Stimulated activated CD8-positive, alpha-beta memory T cell treated with anti-CD3 and anti-CD28 coated beads, Interleukin-7, amount 100 ng/mL, for 48 hours (primary cell): Measurements from ENCODE around the gene PRDM1.

Experiments used
- DNase-seq, 2 donors: peaks; one replicate each; pipeline ENCODE4 v3.0.0-alpha.2; 2020; ENCODE audit warnings: low read depth in 1 of 2; ENCODE audit errors: extremely low read depth in 1 of 2

The PRDM1 gene

DNA sequence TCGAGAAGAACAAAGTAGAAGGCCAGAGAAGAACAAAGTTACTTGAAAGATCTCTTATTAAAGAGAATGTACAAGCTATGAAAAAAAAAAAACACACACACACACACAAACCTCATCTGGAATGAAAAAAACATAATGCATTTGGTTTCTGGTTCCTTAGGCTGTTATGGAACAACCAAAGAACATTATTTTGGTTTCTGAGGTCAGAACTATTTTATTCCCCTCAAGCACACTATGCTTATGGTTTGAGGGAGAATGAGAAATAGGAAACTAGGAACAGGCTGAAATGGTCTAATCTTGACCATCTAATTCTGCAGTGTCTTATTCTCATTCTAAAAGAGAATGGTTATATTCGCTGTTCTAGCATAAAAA, 8.8 kb downstream of the PRDM1 start:
- no peak for DNase-seq

- DNase-seq: no peak
Measured at GRCh38 chr6:106097411-106098231, 11.5 kb downstream of the PRDM1 start.

DNA sequence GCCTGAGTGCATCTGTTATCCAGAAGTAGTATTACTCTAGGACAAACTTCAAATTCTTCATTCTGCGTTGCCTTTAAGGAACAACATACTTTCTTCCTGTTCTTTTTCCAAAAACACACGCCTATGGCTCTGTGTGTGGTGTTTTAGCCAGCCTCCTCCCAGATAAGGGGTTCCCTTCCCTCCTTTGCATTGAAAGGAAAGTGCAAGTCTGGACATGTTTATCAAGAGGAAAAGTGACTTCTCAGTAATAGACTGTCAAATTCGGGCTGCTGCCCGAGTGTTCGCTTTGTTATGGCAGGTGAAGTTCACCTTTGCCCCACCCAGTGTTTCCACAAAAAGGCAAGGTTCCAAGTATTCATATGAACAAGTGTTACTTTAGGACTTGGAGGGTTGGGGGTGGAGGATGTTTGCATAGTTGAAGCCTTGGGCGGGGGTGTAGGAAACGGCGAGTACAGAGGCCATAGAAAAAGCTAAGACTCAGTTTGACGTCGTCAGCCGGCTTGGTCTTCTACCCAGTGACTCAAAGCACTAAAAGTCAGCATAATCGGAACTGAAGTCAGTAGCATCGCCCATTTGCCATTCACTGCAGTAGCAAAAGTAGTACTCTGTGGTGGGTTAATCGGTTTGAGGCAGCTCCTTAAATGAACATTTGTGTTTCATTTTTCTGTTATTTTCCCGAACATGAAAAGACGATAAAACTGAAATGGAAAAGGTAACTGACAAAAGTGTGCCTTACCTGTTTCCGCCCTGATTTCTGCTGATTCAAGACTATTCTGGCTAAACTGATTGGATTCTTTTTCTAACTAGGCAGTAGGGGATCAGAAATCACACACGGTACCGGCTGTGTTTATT, 12.5 kb downstream of the PRDM1 start:
- peak; percentile 67 to 90 for DNase-seq

- no peak for DNase-seq
Measured at GRCh38 chr6:106099235-106099537, 13.1 kb downstream of the PRDM1 start.

DNA sequence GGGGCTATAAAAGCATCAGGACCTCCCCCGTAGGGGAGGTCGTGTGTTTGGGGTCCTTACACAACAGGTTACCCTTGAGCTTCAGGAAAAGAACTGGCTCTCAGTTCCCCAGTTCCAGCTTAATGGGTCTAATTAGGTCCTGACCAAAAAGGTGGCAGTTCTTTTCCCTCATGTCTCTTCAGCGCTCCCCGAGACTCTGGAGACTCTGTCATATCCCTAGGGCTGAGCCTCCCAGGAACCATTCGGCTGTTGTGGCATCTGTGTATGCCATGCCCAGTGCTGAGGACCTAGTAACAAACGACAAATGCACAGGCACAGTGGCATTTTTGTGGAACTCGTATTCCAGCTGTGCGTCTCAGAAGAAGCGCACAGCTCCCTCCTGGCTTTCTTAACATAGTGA, 14.6 kb downstream of the PRDM1 start:
- DNase-seq: no peak

DNA sequence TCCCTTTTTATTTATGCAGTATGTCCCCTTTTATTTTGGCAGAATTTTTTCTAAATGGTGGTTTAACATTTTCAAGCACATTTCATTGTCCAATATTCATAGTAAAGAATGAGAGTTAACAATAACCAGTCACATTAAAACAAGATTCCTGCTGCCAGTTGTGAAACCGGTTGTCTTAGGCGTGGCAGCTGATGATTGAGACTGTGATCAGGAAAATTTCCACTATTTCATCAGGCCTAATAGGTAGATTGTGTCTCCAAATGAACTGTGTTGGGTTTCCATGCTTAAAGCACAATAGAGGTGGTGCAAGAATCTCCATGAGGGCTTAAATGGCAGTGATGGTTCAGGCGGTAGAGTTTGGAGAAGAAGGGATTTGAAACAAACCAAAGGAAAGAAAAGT, 15.3 kb downstream of the PRDM1 start:
- no peak for DNase-seq

DNA sequence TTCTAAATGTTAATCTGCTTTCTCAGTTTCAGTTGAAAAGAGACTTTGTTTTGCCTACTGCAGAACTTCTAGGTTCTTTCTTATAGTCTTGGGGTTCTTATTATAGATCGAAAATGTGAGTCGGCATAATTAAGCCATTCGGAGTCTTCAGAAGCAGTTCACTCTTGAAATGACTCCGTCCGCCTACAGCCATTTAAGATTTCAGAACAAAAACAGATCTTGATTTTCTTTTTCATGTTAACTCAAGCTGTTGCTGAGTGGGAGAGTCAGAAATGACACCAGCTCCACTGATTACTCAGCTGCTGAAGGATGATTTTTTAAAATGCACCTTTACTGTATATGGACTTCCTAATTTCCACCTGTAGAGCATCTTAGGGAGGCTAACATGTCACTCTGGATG, 15.9 kb downstream of the PRDM1 start:
- DNase-seq: peak in 1 of 2 donors; percentile 66

DNA sequence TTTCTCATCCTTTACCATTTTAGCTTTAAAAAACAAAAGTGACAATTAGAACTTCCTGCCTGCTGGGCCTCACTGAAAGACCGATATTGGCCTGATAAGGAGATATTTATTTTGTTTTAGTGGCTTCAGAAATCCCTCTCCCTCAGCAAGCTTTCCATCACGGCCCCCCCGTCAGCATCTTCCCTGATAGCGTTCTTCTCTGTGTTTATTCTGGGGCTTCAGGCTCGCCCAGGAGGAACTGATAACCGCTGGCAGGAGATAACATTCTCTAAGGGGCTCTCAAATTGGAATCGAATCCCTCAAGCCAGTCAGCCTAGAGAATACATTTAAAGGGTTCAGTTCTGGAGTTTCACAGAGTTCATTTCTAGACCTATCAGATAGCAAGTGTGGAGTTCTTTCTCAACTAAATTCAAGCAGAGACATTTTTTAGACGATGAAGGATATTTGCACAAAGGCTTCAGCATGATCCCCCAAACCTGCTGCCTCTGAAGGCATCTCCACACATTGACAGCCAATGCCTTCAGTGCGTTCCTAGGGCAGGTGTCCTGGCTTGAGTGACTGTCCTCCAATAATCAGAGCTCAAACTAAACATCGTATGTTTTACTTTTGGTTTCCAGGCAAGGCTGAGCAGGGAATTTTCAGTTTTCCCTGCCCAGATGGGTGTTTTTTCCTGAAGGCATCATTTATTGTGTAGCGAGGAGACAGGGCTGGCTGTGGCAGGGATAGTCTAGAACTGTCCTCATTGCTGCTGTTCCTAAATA, 17.0 kb downstream of the PRDM1 start:
- DNase-seq: no peak

- no peak for DNase-seq
Measured at GRCh38 chr6:106103728-106104109, 17.6 kb downstream of the PRDM1 start.

GRCh38 chr6:106104476-106104875, 18.3 kb downstream of the PRDM1 start:
- no peak for DNase-seq

DNA sequence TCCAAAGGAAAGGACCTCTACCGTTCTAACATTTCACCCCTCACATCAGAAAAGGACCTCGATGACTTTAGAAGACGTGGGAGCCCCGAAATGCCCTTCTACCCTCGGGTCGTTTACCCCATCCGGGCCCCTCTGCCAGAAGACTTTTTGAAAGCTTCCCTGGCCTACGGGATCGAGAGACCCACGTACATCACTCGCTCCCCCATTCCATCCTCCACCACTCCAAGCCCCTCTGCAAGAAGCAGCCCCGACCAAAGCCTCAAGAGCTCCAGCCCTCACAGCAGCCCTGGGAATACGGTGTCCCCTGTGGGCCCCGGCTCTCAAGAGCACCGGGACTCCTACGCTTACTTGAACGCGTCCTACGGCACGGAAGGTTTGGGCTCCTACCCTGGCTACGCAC, 18.8 kb downstream of the PRDM1 start:
- DNase-seq: no peak

GRCh38 chr6:106105493-106105892, 19.4 kb downstream of the PRDM1 start:
- no peak for DNase-seq

GRCh38 chr6:106106276-106107042, 20.3 kb downstream of the PRDM1 start:
- no peak for DNase-seq

- no peak for DNase-seq
Measured at GRCh38 chr6:106107043-106107613, 21.0 kb downstream of the PRDM1 start.

GRCh38 chr6:106108129-106108528, 22.0 kb downstream of the PRDM1 start:
- no peak for DNase-seq

DNA sequence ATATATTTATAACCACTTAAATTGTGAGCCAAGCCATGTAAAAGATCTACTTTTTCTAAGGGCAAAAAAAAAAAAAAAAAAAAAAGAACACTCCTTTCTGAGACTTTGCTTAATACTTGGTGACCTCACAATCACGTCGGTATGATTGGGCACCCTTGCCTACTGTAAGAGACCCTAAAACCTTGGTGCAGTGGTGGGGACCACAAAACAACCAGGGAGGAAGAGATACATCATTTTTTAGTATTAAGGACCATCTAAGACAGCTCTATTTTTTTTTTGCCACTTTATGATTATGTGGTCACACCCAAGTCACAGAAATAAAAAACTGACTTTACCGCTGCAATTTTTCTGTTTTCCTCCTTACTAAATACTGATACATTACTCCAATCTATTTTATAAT, 22.9 kb downstream of the PRDM1 start:
- DNase-seq: no peak

DNA sequence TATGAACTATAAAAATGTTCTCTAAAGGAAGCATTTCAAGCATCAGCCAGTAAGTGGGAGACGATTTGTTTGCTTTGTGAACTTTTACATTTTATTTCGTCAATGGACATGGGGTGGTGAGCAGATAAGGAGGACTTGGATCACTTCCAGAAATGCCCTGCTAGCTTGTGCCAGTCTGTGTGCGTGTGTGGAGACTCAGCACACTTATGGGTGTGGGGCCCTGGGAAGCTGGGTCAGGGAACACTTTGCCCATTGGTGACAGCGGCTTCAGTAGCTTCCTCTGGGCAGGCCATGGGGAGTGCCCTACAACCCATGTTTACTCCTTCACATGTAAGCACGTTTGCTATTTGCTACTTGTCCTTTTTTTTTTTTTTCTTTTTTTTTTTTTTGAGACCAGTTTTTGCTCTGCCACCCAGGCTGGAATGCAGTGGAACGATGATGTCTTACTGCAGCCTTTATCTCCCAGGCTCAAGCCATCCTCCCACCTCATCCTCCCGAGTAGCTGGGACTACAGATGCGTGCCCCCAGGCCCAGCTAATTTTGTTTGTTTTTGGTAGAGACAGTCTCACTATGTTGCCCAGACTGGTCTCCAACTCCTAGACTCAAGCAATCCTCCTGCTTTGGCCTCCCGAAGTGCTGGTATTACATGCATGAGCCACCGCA, 24.2 kb downstream of the PRDM1 start:
- no peak for DNase-seq

- no peak for DNase-seq
Measured at GRCh38 chr6:106112433-106112832, 26.3 kb downstream of the PRDM1 start.

- DNase-seq: no peak
Measured at GRCh38 chr6:106113256-106113959, 27.3 kb downstream of the PRDM1 start.
